Measurements from ENCODE around the gene TP63. TPM values are rescaled to one million over a fixed set of nuclear protein-coding genes. Genes with fewer than 3 reads are reported as not detected.

TP63 gene
- total RNA-seq, 4 donors from 2014 or later: 302 to 485 (median 319) TPM

DNA sequence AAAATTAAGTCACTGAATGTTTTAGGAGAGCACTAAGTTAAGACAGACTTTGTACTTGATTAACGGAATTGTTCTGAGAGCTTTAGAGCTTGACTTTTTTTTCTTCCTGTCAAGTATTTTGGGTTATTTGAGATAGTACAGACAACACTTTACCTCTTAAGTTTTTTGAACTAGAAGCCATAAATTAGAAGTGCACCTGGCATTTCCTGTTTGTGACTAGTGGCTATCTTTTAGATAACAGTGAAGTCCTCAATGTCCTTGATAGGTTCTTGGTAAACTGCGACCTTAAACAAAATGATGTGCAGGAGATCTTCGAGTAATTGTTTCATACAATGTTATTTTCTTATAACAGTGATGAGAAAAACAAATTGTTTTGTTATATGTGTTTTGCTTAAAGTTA lies 213.9 kb downstream of the TP63 start:
- DNase-seq (ENCODE audit: low spot score in 2 of 2): no peak
- TF ChIP-seq, protein P1, sequence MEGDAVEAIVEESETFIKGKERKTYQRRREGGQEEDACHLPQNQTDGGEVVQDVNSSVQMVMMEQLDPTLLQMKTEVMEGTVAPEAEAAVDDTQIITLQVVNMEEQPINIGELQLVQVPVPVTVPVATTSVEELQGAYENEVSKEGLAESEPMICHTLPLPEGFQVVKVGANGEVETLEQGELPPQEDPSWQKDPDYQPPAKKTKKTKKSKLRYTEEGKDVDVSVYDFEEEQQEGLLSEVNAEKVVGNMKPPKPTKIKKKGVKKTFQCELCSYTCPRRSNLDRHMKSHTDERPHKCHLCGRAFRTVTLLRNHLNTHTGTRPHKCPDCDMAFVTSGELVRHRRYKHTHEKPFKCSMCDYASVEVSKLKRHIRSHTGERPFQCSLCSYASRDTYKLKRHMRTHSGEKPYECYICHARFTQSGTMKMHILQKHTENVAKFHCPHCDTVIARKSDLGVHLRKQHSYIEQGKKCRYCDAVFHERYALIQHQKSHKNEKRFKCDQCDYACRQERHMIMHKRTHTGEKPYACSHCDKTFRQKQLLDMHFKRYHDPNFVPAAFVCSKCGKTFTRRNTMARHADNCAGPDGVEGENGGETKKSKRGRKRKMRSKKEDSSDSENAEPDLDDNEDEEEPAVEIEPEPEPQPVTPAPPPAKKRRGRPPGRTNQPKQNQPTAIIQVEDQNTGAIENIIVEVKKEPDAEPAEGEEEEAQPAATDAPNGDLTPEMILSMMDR (IDR thresholded peaks at IDR 0.05): no peak
- TF ChIP-seq POLR2AphosphoS5 (IDR thresholded peaks at IDR 0.05): no peak
- TF ChIP-seq POLR2A (IDR thresholded peaks at IDR 0.05): no peak
- TF ChIP-seq EP300 (IDR thresholded peaks at IDR 0.05): no peak
- Histone ChIP-seq H3K27me3 (no peaks in the 10 kb centered on the region), H3K27ac (no peak overlapping the region), H3K4me1 (peaks cover 45% of the 10 kb centered on the region), H3K4me3 (no peak overlapping the region), H3K36me3 (no peaks in the 10 kb centered on the region), H3K9me3 (no peaks in the 10 kb centered on the region)
- 61% methylated on average over 3 of the region's 3 CpGs for WGBS

DNA sequence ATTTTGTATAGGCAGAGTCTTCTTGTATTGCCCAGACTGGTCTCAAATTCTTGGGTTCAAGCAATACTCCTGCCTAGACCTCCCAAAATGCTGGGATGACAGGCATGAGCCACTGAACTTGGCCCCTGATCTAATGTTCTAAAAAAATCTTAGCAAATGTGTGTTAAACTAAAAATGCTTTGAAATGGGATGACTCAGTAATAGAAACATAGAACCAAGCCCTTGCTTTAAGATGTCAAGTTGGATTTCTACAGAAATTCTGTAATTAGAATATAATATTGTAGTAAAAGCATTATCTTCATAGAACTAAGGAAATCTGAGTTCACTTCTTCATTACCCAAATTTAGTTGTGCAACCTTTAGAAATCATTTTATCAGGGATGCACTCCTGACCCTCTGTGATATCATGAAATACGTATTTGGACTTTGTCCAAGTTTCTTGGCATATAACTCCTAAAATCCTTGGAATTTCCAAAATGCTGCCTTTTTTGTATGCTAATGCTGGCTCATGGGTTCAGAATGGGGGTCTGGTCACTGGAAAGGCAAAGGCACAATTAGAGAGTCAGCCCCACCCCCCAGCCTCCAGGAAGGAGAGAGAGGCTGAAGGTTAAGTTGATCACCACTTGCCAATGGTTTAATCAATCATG lies 217.3 kb downstream of the TP63 start:
- Histone ChIP-seq H3K36me3 (no peaks in the 10 kb centered on the region), H3K27ac (no peak overlapping the region), H3K4me1 (peaks cover 17% of the 10 kb centered on the region), H3K9me3 (no peaks in the 10 kb centered on the region), H3K4me3 (no peak overlapping the region), H3K27me3 (no peaks in the 10 kb centered on the region)
- 48% methylated on average over 1 of the region's 1 CpG for WGBS
- TF ChIP-seq POLR2AphosphoS5 (IDR thresholded peaks at IDR 0.05) (no peak), EP300 (IDR thresholded peaks at IDR 0.05) (no peak), POLR2A (IDR thresholded peaks at IDR 0.05) (no peak)
- TF ChIP-seq, protein P1 (IDR thresholded peaks at IDR 0.05): no peak
- no peak for DNase-seq (ENCODE audit: low spot score in 2 of 2)

DNA sequence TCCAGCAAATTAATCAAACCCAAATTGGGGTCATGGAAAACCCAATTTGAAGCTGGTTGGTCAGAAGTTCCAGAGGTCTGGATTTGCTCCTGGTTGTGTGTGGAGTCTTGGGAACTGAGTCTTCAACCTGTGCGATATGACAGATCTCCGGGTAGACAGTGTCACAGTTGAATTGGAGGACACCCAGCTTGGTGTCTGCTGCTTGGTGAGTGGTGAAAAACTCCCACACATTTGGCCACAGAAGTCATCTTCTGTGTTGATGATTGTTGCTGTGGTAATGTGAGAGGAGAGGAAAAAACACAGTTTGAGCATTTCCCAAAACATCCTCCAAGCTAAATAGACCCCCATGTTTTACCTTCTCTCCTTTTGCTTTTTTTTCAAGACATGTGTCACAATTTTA lies 218.1 kb downstream of the TP63 start:
- no peaks in the 10 kb centered on the region for H3K9me3 ChIP-seq
- 56% methylated on average over 2 of the region's 2 CpGs for WGBS
- H3K27me3 ChIP-seq: no peaks in the 10 kb centered on the region
- H3K4me1 ChIP-seq: peaks cover 14% of the 10 kb centered on the region
- TF ChIP-seq POLR2AphosphoS5 (IDR thresholded peaks at IDR 0.05) (no peak), POLR2A (IDR thresholded peaks at IDR 0.05) (no peak), EP300 (IDR thresholded peaks at IDR 0.05) (no peak)
- TF ChIP-seq, protein P1 (IDR thresholded peaks at IDR 0.05): no peak
- H3K27ac ChIP-seq: no peak overlapping the region
- H3K4me3 ChIP-seq: no peak overlapping the region
- no peak for DNase-seq (ENCODE audit: low spot score in 2 of 2)
- H3K36me3 ChIP-seq: peaks cover 1% of the 10 kb centered on the region

DNA sequence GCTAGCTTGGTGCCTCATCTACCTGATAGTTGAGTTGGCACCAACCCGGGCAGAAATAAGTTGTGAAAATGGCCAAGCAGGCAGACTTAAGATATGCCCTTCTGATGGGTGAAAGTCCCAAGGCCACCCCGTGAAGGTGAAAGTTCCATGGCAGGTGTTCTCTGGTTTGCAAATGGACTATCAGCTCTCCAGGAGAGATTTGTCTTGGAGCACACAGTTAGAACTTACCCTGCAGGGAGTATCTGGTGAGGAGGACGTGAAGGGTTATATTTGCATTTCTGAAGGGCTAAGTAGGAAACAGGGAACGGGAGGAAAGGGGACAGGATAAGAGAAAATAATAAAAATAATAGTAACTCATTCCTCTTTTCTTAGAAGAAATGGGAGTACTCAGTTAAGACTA lies 220.5 kb downstream of the TP63 start:
- Histone ChIP-seq H3K36me3 (peaks cover 2% of the 10 kb centered on the region), H3K27ac (no peak overlapping the region), H3K27me3 (no peaks in the 10 kb centered on the region), H3K4me3 (no peak overlapping the region), H3K4me1 (peaks cover 8% of the 10 kb centered on the region), H3K9me3 (no peaks in the 10 kb centered on the region)
- TF ChIP-seq POLR2AphosphoS5 (IDR thresholded peaks at IDR 0.05): no peak
- TF ChIP-seq, protein P1 (IDR thresholded peaks at IDR 0.05): no peak
- TF ChIP-seq EP300 (IDR thresholded peaks at IDR 0.05): no peak
- TF ChIP-seq POLR2A (IDR thresholded peaks at IDR 0.05): no peak
- 76% methylated on average over 4 of the region's 4 CpGs for WGBS
- no peak for DNase-seq (ENCODE audit: low spot score in 2 of 2)

DNA sequence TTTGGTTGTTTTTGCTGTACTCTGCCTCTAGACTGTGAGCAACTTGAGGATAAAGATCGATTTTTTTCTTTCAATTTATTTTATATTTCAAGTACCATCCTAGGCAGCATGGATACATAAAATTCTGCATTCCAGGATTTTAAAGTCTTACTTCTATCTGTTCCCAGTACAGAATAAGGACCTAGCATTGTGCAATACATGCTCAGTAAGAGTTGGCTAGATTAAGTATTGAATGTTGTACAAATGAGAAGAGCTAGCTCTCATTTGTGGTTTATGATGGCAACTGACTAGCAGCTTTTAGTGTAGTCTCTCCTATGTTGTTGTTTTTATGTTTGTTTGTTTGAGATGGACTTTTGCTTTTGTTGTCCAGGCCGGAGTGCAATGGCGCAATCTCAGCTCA lies 222.7 kb downstream of the TP63 start:
- WGBS: 94% methylated on average over 3 of the region's 3 CpGs
- no peak for DNase-seq (ENCODE audit: low spot score in 2 of 2)
- H3K27ac ChIP-seq: no peak overlapping the region
- H3K27me3 ChIP-seq: no peaks in the 10 kb centered on the region
- TF ChIP-seq POLR2AphosphoS5 (IDR thresholded peaks at IDR 0.05) (no peak), POLR2A (IDR thresholded peaks at IDR 0.05) (no peak), EP300 (IDR thresholded peaks at IDR 0.05) (no peak)
- TF ChIP-seq, protein P1 (IDR thresholded peaks at IDR 0.05): no peak
- H3K36me3 ChIP-seq: peaks cover 2% of the 10 kb centered on the region
- H3K4me1 ChIP-seq: peaks cover 4% of the 10 kb centered on the region
- H3K9me3 ChIP-seq: no peaks in the 10 kb centered on the region
- H3K4me3 ChIP-seq: no peak overlapping the region
